GM19438 (cell line): ENCODE measurements around the gene LHX3.

Experiments
- ATAC-seq: cut with Tn5 transposase; IDR thresholded peaks from one replicate; pipeline ENCODE4 v1.9.1; 2021; ENCODE audit warnings: low read depth; ENCODE audit not compliant: unreplicated experiment

LHX3 gene

GRCh38 chr9:136179761-136180160 lies 25.2 kb downstream of the LHX3 start:
- ATAC-seq, result no peak

- ATAC-seq, result no peak
Observed at GRCh38 chr9:136179101-136179616, 25.8 kb downstream of the LHX3 start.

GRCh38 chr9:136178773-136179075 lies 26.2 kb downstream of the LHX3 start:
- no peak for ATAC-seq

GRCh38 chr9:136178061-136178772 lies 26.7 kb downstream of the LHX3 start:
- no peak for ATAC-seq

GRCh38 chr9:136177224-136177623 lies 27.7 kb downstream of the LHX3 start:
- ATAC-seq, result no peak

- no peak for ATAC-seq
Observed at GRCh38 chr9:136175616-136176197, 29.2 kb downstream of the LHX3 start.

- no peak for ATAC-seq
Observed at GRCh38 chr9:136174779-136175615, 29.9 kb downstream of the LHX3 start.

GRCh38 chr9:136173648-136174290 lies 31.2 kb downstream of the LHX3 start:
- ATAC-seq, result no peak

- no peak for ATAC-seq
Observed at GRCh38 chr9:136172412-136173079, 32.4 kb downstream of the LHX3 start.

GRCh38 chr9:136171801-136172411 lies 33.0 kb downstream of the LHX3 start:
- no peak for ATAC-seq

- ATAC-seq, result no peak
Observed at GRCh38 chr9:136171009-136171800, 33.7 kb downstream of the LHX3 start.

GRCh38 chr9:136170006-136170901 lies 34.7 kb downstream of the LHX3 start:
- ATAC-seq, result no peak

GRCh38 chr9:136169495-136169894 lies 35.4 kb downstream of the LHX3 start:
- no peak for ATAC-seq

- no peak for ATAC-seq
Observed at GRCh38 chr9:136163248-136163850, 41.6 kb downstream of the LHX3 start.

- no peak for ATAC-seq
Observed at GRCh38 chr9:136160995-136161610, 43.8 kb downstream of the LHX3 start.

GRCh38 chr9:136160381-136160841 lies 44.5 kb downstream of the LHX3 start:
- ATAC-seq, result no peak

- ATAC-seq, result no peak
Observed at GRCh38 chr9:136159851-136160250, 45.1 kb downstream of the LHX3 start.
